ENCODE data around the gene B4GALNT4.
"Not testable (repeated sequence)": the region's sequence is repeated elsewhere in the genome, so short reads cannot be mapped to it uniquely, and the experiment has no call there.

Gene B4GALNT4, protein sequence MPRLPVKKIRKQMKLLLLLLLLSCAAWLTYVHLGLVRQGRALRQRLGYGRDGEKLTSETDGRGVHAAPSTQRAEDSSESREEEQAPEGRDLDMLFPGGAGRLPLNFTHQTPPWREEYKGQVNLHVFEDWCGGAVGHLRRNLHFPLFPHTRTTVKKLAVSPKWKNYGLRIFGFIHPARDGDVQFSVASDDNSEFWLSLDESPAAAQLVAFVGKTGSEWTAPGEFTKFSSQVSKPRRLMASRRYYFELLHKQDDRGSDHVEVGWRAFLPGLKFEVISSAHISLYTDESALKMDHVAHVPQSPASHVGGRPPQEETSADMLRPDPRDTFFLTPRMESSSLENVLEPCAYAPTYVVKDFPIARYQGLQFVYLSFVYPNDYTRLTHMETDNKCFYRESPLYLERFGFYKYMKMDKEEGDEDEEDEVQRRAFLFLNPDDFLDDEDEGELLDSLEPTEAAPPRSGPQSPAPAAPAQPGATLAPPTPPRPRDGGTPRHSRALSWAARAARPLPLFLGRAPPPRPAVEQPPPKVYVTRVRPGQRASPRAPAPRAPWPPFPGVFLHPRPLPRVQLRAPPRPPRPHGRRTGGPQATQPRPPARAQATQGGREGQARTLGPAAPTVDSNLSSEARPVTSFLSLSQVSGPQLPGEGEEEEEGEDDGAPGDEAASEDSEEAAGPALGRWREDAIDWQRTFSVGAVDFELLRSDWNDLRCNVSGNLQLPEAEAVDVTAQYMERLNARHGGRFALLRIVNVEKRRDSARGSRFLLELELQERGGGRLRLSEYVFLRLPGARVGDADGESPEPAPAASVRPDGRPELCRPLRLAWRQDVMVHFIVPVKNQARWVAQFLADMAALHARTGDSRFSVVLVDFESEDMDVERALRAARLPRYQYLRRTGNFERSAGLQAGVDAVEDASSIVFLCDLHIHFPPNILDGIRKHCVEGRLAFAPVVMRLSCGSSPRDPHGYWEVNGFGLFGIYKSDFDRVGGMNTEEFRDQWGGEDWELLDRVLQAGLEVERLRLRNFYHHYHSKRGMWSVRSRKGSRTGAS

DNA sequence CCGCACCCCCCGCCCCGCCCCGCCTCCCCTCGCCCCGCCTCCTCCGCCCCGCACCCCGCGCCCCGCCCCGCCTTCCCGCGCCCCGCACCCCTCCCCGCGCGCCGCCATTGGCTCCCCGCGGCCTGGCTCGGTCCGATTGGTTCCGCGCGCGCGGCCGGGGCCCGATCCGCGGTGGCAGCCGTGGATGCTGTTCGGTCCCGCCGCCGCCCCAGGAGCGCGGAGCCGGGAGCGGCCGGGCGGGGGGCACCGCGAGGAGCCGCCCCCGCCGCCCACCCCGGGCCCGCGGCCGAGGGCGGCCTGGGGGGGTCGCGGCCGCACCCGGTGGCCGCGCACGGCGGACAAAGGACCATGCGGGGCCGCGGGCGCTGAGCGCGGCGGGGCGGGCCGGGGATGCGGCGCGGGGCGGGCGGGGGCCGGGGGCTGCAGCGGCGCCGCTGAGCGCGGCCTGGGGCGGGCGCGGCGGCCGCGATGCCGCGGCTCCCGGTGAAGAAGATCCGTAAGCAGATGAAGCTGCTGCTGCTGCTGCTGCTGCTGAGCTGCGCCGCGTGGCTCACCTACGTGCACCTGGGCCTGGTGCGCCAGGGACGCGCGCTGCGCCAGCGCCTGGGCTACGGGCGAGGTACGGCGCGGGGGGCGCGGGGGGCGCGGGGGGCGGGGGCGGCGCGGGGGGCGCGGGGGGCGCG is at the start of gene B4GALNT4:
B4GALNT4 (plus strand) TSS at position 164 of the 683 bp plus-strand sequence; CDS start at position 469, 305 bp downstream.
- DNase-seq, result no peak

DNA sequence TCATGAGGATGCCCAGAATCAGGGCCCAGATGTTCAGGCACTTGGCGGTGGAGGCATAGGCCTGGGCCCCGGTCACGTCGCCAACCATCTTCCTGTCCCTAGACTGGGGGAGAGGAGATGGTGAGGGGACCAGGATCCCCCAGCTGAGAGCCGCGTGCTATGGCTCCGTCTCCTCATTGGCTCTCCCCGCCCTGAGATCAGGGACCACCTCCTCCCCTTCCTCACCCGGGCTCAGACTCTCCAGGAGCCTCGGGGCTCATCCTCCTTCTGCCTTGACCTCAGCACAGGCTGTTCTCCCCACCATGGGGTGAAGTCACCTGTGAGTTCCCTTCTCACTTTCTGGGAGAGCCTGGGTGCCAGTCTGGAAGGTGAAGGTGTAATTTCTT is 49.4 kb upstream of the B4GALNT4 start:
- not testable (repeated sequence) for DNase-seq

DNA sequence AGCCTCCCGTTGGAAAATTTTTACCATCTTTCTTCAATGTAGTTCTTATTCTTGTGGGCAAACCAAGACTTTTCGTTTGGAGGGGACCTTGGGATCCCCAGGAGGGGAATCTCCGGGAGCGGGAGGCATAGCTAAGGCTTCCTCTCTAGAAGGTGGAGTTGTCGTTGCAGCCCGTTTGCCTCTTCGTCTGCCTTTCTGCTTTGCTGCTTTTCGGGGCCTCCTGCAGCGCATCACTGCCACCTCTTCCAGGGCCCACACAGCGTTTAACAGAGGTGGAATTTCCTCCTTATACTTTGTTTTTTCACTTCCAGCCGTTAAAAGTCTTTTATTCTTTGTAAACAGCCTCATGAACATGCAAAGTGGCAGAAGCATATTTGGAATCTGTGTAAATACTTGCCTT is 45.1 kb upstream of the B4GALNT4 start:
- no peak for DNase-seq

DNA sequence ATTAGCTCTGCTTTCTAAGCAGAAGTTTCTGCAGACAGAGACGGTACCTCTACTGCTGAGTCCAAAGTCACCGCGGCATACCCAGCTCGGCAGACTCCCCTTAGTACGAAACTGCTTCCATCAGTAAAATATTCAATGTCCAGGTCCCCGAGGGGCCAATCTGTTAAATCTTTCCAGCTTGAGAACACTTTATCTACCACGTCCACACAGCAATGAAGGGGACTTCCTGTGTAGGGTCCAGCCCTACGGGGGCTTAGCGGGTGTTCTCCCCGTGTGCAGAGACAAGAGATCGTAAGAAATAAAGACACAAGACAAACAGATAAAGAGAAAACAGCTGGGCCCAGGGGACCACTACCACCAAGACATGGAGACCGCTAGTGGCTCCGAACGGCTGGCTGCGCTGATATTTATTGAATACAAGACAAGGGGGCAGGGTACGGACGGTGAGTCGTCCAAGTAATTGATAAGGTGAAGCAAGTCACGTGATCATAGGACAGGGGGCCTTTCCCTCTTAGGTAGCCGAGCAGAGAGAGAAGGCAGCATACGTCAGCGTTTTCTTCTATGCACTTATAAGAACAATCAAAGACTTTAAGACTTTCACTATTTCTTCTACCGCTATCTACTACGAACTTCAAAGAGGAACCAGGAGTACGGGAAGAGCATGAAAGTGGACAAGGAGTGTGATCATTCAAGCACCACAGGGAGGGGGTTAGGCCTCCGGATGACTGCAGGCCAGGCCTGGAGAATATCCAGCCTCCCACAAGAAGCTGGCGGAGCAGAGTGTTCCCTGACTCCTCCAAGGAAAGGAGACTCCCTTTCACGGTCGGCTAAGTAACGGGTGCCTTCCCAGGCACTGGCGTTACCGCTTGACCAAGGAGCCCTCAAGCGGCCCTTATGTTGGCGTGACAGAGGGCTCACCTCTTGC is 44.4 kb upstream of the B4GALNT4 start:
- not testable (repeated sequence) for DNase-seq

DNA sequence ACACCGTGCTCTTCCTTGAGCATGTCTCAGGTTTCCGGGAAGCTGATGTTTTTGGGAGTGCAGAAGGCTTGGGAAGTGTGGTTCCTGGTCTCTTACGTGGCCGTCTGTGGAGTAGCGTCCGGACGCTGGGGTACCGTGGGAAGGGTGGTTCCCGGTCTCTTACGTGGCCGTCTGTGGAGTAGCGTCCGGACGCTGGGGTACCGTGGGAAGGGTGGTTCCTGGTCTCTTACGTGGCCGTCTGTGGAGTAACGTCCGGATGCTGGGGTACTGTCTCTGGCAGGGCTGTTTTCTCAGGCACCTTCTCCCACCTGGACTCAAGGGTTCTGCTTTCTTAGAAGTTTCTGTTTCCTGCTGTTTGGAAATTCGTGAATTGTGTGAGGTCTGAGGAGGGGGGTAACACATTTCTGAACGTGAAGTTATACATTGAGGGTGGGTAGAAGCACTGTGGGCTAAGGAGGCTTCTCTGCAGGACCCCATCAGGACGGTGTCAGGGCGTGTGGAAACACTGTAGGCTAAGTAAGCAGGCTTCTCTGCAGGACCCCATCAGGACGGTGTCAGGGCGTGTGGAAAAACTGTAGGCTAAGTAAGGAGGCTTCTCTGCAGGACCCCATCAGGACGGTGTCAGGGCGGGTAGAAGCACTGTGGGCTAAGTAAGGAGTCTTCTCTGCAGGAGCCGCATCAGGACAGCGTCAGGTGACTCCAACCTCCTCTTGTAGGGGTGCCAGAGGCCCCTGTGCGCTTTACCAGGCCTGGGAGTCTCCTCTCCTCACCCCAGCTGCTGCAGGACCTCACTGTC is 43.3 kb upstream of the B4GALNT4 start:
- DNase-seq, result no peak

DNA sequence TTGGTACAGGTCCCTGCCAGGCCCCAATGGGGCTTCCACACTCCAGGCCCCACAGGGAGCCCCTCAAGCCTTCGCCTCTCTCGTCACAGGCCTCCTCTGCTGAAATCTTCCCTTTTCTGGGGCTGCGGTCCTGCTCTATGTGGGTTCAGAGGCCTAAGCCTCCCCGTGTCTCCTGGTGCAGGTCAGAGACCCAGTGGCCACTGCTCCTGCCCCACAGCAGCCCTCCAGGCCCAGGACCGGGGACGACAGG is 42.8 kb upstream of the B4GALNT4 start:
- no peak for DNase-seq

DNA sequence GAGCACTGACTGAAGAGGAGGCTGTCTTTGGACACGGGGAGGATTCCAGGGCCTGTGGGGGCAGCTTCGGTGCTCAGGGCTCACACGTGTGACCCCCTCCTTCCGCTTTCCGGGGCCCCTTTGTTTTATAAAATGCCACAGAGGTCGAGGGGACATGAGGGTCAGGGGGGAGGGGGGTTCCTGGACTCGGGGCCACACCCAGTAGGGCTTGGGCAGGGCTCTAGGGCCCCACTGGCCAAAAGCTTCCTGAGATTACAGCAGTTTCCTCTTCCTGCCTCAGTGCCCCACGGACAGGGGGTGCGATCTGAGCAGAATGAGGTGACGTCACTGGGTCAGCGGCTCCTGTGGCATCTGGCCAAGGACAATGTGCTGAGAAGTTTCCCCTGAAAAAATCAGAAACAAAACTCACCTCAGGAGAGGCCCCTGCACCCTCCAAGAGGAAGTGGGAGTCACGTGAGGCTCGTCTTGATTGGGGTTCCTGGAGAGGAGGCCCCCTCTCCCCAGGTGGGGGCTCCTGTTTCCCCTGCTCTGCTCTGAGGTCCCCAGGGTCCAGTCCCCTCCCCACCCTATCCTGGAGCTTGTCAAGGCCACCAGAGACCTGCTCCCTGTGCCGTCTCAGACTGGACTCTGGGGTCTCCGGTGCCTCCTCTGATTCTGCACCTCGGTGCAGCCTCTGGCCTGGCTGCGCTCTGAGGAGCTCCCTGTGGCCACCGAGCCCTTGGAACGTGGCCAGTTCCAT is 42.3 kb upstream of the B4GALNT4 start:
- DNase-seq, result peak in 1 of 2 donors; percentile 53

DNA sequence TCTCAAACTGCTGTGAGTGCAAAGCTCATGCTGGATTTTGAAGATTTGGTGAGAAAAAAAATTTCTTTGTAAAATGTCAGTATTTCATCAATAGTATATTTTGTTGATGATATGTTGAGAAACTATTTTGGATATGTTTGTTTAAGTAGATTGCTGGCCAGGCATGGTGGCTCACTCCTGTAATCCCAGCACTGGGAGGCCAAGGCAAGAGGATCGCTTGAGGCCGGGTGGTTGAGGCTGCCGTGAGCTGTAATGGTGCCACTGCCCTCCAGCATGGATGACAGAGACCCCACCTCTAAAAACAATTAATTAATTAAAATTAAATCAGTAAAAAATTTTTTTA is 41.7 kb upstream of the B4GALNT4 start:
- DNase-seq, result no peak

DNA sequence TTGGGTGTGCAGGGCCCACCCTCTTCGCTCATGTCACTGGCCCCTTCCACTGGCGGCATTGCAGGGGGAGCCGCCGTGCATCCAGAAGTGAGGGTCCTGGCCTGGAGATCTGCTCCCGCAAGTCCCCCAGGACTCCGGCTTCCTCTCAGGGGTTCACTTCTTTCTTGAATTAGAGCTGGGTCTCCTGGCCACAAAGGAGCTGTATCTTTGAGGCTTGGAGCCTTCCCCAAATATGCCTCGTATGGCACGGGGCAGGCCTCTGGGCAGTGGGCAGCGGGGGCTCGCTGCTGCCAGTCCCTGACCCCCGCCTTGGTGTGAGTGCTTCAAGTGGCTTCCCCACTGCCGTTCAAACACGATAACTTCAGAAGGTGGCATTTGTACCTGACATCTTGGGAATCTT is 41.3 kb upstream of the B4GALNT4 start:
- DNase-seq, result no peak

DNA sequence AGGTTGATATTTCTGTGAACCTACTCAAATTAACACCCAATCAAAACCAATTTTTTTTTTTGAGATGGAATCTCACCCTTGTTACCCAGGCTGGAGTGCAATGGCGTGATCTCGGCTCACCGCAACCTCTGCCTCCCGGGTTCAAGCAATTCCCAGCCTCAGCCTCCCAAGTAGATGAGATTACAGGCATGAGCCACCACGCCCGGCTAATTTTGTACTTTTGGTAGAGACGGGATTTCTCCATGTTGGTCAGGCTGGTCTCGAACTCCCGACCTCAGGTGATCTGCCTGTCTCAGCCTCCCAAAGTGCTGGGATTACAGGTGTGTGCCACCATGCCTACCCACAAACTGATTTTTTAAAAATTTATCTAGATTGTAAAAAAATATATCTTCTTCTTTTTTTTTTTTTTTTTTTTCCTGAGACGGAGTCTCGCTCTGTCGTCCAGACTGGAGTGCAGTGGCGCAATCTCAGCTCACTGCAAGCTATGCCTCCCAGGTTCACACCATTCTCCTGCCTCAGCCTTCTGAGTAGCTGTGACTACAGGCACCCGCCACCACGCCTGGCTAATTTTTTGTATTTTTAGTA is 40.7 kb upstream of the B4GALNT4 start:
- not testable (repeated sequence) for DNase-seq

DNA sequence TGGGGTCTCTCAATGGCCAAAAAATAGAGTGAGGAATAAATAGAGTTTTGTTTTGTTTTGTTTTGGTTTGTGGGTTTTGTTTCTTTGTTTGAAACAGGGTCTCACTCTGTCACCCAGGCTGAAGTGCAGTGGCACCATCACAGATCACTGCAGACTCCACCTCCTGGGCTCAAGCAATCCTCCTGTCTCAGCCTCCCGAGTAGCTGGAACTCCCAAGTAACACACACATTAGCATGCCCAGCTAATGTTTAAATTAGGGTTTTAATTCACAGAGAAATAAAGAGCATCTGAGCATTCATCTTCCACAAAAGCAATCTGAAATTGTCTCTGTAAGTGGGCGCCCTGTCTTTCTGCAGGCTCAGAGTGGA is 39.4 kb upstream of the B4GALNT4 start:
- no peak for DNase-seq

DNA sequence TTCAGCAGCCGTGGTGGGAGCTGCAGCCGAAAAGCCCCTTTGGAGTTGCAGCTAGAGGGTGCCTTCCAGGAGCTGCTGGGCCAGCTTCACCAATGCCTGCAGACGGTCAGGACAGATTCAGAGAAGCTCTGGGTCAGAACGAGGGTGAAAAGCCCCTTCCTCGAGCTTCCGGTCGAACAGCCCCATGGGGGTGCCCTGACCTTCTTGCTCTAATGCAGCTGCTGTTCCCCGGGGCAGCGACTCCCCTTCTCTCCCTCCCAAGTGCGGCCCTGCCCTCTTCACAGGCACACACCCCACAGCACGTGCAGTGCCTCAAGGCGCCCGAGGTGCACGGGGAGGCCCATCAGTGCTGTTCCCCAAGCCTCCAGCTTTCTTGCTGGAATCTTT is 39.0 kb upstream of the B4GALNT4 start:
- DNase-seq, result no peak

DNA sequence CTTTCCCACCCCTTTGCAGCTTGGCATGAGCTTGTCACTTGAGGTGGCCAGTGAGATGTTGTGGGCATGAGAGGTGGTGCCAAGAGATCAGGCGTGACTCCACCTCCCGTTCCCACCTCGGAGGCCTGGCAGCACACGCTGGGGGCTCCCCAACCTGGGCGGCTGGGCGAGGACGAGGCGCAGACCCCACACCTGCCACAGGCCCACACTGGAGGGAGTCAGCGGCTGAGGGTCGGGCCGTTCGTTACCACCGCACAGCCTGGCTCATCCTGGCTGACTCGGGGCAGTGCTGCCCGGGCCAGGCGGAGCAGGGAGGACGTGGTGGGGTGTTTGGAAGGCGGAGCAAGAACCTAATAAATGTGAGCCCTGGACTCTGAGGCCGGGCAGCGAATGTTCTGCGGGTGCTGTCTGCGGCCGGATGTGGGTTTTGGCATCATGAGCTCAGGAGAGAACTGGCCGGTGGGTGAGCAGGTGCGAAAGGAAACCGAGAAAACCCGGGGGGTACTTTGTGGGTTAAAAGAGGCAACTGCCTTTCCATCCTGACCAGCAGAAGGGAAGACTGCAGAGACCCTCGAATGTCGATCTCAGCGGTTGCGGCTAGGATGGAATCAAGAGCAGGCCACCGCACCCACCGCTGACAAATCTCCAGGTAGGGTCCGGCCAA is 38.5 kb upstream of the B4GALNT4 start:
- no peak for DNase-seq

DNA sequence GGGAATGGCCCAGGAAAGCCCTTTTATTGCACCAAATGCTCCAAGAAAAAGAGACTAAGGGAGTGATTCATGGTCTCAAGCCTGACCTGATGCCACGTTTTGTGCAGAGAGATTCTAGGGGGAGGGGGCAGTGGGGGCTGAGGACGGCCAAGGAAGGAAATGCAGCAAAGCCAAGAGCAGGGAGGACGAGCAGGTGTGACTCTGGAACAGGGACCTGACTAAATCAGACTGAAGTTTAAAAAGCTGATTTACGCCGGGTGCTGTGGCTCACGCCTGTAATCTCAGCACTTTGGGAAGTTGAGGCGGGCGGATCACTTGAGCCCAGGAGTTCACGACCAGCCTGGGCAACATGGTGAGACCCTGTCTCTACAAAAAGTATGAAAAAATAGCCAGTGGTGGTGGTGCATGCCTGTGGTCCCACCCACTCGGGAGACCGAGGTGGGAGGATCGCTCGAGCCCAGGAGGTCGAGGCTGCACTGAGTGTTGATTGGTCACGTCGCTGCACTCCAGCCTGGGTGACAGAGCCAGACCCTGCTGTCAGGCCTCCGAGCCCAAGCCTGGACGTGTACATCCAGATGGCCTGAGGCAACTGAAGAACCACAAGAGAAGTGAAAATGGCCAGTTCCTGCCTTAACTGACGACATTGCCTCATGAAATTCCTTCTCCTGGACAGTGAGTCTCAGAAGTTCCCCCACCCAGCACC is 37.8 kb upstream of the B4GALNT4 start:
- DNase-seq, result no peak

DNA sequence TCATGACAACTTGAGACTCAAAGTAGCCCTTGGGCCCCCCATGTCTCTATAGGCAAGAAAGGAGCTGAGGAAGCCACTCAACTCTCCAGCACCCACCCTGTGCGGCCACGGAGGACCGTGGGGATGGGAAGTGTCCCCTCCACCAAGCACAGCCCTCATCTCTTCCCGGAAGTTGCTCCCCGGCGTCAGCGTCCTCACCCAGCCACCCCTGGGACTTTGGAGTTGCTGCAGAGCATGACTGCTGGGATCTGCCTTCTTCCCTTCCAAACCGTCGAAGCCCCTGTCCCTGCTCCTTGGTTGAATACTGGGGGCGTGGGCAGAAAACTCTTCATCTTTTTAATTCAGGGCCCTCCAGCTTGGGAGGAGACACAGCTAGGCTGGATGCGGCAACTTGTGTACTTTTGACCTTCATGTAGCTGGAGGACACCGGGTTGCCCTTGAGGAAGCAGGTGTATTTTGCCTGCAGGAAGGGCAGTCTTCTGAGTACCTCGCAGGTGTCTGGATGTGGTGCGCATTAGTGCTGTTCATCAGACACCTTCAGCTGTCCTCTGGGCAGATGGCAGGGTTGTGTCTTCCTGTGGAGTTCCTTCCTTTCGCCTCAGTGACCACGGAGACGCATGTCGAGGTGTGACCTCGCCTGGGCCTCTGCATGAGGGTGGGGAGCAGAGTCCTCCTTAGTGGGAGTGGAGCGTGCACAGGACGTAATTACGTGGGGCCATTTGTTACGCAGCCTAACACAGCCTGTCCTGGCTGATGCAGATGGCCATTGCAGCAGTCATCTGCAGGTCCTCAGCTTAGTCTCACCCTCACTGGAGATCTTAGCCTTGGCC is 36.4 kb upstream of the B4GALNT4 start:
- DNase-seq, result no peak

DNA sequence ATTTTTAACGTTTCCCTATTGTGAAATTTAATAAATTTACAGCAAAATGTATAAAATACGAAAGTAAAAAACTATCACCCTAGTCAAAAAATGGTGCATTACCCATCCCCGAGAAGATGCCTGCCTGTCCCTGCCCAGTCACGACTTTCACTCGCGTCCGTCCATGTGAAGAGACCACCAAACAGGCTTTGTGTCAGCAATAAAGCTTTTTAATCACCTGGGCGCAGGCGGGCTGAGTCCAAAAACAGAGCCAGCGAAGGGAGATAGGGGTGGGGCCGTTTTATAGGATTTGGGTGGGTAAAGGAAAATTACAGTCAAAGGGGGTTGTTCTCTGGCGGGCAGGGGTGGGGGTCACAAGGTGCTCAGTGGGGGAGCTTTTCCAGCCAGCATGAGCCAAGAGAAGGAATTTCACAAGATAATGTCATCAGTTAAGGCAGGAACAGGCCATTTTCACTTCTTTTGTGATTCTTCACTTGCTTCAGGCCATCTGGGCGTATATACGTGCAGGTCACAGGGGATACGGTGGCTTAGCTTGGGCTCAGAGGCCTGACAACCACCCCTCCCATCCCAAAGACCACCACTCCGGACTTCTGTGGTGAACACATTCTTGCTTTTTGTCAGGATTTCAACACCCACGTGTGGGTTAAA is 35.6 kb upstream of the B4GALNT4 start:
- not testable (repeated sequence) for DNase-seq

DNA sequence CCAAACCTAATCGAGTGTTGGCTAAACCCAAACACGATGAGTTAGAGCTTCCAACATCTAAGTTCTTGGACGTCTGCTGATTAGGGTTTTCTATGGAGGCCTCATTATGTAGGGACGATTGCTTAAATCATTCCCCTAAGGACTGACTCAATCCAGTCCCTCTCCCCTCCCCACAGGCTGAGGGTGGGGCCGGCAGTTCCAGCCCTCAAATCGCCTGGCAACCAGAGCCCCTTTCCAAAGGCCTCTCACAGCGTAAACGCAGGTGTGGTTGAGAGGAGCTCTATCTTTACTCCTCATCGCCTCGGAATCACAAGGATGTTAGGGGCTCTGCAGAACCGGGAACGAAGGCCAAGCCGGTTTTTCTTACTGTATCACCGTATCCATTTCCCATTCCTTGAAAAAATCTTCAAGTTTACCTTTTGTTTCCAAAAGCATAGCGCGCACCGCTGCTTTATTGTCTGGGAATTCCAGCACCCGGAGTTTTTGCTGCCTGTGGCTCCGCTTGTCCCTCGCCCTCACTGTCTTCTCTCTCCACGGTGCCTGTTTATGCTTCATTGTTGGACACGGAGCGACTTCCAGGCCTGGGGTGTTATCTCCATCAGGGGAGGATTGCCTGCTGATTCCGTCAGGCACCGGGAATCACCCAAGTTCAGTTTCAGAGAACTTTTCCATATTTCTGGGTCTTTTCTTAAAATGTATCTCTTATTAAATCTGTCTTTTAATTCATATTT is 34.9 kb upstream of the B4GALNT4 start:
- no peak for DNase-seq

Data from stimulated activated CD4-positive, alpha-beta T cell treated with anti-CD3 and anti-CD28 coated beads, Interleukin-2, amount 100 ng/mL, for 48 hours (primary cell).